MM.1S (cell line): ENCODE results near the gene HCAR2.

Source experiments
- CTCF ChIP-seq: fragments of 300-600 bp; sonication (generic); IDR thresholded peaks from 2 replicates; pipeline ENCODE4 v1.5.1; 2016; ENCODE audit warnings: antibody characterized with exemption, low read length, mixed read lengths
- EZH2 ChIP-seq: fragments of 300-600 bp; sonication (generic); optimal IDR thresholded peaks from 2 replicates; pipeline ENCODE3; 2017; ENCODE audit warnings: low read depth, mild to moderate bottlenecking, antibody characterized with exemption, low read length, mixed read lengths
- EZH2phosphoT487 ChIP-seq: fragments of 300-600 bp; sonication (generic); IDR thresholded peaks from 2 replicates; pipeline ENCODE4 v1.6.1; 2018; ENCODE audit warnings: antibody characterized with exemption, low read length

DNA sequence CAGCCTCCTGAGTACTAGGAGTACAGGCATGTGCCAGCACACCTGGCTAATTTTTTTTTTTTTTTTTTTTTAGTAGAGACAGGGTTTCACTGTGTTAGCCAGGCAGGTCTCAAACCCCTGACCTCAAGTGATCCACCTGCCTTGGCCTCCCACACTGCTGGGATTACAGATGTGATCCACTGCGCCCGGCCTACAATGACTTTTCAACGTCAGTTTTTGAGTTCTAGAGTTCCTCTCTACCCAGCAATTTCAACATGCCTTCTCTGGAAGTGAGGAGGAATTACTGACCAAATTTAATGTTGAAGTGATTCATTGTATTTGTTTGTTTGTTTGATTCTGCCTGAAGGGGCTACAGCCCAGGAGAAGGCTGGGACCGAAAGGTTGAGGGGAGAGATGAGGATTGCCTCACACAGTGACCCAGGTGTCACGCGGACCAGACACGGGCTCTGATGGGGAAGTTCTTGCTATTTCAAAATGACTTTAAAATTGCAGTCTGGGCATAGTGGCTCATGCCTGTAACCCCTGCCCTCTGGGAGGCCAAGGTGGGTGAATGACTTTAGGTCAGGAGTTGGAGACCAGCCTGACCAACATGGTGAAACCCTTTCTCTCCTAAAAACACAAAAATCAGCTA, 40.9 kb upstream of the HCAR2 start:
- no peak for TF ChIP-seq CTCF
- TF ChIP-seq EZH2: no peak
- TF ChIP-seq EZH2phosphoT487: no peak
